Ureter (tissue), 1 donor: ENCODE measurements around the gene ACTL7B. TPM values are rescaled to one million over a fixed set of nuclear protein-coding genes. Genes with fewer than 3 reads are reported as not detected.
"Not testable (repeated sequence)": the region's sequence is repeated elsewhere in the genome, so short reads cannot be mapped to it uniquely, and the experiment has no call there.

Source experiments
- DNase-seq: peaks from one replicate; pipeline ENCODE4 v3.0.0-alpha.2; 2020; ENCODE audit warnings: low spot score
- total RNA-seq: library from RNA; stranded (reverse); gene quantifications from one replicate; pipeline ENCODE4 v1.2.4, GENCODE V29; 2023
- donor health status: DM: yes; HTN: yes; CAD: no.

ACTL7B gene
- total RNA-seq, 1 donor from 2014 or later: 0.16 TPM

DNA sequence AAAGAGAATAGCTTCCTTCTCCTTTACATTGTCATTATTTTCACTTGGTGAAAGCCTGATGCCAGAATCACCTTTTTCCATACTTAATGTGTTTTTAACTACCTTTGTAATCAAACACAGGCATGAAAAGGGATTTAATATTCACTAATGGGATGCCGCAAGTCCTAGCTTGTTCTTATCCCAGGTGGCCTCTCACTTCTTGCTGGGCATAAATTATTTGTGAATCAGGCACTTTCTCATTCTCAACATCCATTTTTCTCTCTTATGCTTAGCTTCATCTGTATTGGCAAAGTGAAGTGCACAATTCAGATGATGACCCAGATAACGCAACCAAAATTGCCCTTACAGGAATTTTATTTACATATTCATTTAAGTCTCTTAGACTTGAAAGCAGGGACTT lies 10.9 kb downstream of the ACTL7B start:
- no peak for DNase-seq

- no peak for DNase-seq
These were observed 11.4 kb downstream of the ACTL7B start for GRCh38 chr9:108844391-108844790.

- DNase-seq: no peak
These were observed 13.0 kb downstream of the ACTL7B start for GRCh38 chr9:108842610-108843295.

DNA sequence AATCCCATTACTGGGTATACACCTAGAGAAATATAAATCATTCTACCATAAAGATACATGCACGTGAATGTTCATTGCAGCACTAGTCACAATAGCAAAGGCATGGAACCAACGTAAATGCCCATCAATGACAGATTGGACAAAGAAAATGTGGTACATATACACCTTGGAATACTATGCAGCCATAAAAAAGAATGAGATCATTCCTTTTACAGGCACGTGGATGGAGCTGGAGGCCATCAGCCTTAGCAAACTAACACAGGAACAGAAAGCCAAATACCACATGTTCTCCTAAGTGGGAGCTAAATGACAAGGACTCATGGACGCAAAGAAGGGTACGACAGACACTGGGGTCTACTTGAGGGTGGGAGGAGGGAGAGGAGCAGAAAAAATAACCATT lies 16.2 kb downstream of the ACTL7B start:
- DNase-seq: not testable (repeated sequence)

GRCh38 chr9:108838017-108838416 lies 17.8 kb downstream of the ACTL7B start:
- DNase-seq: no peak

- DNase-seq: no peak
These were observed 18.3 kb downstream of the ACTL7B start for GRCh38 chr9:108837530-108837929.

DNA sequence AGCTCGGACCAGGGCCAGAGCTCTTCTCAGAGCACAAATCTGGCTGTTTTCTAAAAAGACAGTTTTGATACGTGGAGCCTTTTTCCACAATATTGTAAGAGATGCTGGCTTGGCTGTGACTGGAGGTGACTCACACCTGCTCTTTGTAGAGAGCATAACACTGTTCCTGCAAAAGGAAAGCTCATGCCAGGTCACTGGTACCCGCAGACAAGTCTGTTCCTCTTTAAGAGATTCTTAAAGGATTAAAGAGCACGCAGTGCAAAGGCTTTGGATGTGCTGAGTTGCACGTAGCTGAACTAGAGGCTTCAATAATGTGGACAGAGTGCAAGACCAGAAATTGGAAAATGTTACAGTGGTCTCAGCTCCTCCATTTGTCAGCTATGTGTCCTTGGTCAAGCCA lies 19.0 kb downstream of the ACTL7B start:
- DNase-seq: no peak

DNA sequence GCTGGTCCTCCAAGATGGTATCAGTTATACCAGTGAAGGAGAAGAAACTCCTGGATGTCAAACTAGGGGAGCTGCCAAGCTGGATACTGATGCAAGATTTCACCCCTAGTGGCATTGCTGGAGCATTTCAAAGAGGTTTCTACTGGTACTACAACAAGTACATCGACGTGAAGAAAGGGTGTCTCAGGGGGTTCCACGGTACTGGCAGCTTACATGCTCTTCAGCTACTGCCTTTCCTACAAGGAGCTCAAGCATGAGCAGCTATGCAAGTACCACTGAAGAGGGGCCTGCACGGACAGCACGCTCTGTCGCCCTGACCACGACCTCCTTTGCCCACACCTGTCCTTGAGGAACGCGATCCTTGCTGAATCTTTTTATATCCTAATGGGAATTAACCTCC lies 19.5 kb downstream of the ACTL7B start:
- no peak for DNase-seq

GRCh38 chr9:108835831-108836230 lies 20.0 kb downstream of the ACTL7B start:
- no peak for DNase-seq

DNA sequence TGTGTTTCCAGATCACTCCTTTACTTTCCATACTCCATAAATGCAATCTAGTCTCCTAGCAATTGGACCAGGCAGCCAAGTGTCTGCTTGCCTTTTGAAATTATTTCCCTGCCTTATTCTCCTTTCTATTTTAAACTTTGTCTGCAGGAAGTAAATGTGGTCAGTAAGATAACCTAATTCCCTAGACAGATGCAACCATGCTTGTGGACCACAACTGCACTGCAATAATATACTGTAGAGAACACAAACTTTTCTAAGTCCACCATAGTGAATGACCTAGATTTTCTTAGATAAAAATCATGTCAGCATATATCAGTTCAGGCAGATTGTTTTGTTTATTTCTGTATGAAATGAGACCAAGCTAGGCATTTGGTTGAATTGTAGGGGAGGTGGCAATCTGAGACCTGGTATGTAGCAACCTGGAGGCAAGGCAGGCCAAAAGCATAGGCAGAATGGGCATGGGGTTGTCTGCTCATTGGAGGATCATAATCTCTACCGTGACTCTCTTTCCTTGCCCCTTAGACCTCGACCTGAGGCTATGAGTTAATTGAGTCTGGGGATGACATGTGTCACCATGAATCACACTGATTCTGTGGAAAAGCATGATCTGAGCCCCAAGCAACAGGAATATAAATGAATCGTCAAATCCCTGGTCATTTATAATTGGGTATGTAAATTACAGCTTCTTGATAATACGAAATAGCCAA lies 20.7 kb downstream of the ACTL7B start:
- no peak for DNase-seq

DNA sequence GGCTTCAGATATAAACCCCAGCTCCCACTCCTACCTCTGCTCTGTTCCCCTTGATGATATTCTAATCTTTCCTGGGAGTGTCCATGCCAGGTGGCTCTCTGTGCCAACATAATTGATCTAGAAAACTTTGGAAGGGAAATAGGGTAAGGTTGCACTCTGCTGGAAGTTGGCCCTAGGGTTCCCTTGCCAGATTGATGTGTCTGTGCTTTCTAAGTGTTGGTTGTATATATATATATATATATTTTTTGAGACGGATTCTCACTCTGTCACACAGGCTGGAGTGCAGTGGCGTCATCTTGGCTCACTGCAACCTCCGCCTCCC lies 23.6 kb downstream of the ACTL7B start:
- DNase-seq: no peak

GRCh38 chr9:108831496-108832178 lies 24.1 kb downstream of the ACTL7B start:
- DNase-seq: no peak

- DNase-seq: no peak
These were observed 25.5 kb downstream of the ACTL7B start for GRCh38 chr9:108830272-108830671.

- DNase-seq: no peak
These were observed 32.0 kb downstream of the ACTL7B start for GRCh38 chr9:108823829-108824228.

DNA sequence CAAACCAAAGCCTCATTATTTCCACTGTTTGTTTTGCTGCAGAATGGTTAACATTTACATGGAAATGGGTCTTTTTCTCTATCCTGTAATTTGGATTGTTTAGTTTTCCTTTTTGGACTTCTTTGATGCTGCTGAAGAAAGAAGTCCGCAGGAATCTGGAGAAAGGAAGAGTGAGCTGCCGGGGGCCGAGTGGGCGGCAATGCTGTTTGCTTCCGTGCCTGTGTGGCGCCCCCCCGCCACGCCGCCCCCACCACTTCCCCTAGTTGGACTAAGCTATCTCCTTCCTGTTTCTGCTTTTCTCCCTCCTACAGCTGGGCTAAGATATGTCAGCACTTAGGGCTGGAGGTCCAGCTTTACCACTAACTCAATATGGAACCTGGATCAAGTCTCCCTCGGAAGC lies 39.7 kb downstream of the ACTL7B start:
- DNase-seq: no peak

GRCh38 chr9:108815156-108815555 lies 40.6 kb downstream of the ACTL7B start:
- no peak for DNase-seq

- no peak for DNase-seq
These were observed 41.7 kb downstream of the ACTL7B start for GRCh38 chr9:108813951-108814601.

DNA sequence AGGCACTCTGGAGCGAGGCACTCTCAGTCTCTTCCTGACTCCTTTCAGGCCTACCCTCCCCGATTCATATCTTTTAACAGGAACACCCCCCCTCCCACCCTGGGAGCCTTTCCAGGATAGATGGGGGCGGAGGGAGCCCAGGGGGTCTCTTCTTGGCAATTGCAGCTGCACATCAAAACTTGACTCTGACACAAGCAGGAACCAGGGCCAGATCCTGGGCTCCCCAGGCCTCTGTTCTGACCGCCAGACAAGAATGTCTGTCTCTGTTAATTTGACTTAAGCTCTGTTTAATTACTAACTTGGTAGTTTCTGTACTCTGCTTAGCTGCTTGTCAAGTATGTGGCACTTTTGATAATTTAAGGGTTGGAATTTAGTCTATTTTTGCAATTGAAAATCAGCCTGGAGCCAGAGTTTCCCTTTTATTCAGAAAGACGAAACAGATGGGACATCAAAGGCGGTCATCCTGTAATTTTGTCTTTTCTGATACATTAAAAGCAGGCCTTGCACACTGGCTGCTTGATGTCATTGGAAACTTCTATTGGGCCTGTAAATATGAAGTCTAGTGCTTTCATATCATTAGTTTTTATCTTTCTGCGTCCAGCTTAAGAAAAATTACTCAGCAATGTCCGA lies 43.3 kb downstream of the ACTL7B start:
- no peak for DNase-seq

DNA sequence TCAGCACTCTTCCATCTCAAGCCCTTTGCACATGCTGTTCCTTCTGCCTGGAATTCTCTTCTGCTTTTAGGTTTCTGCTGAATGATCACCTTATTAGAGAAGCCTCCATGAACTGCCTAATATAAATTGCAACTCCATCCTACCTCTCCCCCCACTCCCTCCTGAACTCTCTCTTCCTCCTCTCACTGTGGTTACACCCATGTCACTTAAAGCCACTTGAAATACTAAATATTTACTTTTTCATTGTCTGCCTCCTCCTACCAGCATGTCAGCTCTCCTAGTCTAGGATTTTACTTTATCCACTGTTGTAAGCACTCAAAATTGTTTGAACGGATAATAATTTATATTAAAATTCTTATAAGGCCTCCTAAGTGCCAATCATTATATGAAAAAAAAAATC lies 43.8 kb downstream of the ACTL7B start:
- DNase-seq: no peak

DNA sequence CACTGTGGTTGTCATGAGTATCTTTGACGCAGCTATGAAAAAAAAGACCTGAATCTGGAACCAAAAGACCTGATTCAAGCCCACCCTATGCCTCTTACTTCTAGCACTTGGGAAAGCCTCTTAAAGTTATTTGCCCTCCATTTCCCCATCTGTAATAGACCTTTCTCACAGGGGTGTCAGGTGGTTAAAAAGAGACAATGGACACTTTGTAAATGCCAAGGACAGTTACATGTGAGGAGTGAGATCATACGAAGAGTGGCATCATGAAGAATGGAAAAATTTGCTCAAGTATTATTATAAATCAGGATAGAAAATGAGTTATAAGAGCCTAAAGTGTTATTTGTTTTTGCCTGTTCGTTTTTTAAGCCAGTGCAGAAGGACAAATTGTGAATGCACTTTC lies 46.5 kb downstream of the ACTL7B start:
- DNase-seq: no peak
